GM18867 (cell line): ENCODE results near the gene MYH6.
"Not testable (repeated sequence)": the region's sequence is repeated elsewhere in the genome, so short reads cannot be mapped to it uniquely, and the experiment has no call there.

Source experiments
- ATAC-seq: cut with Tn5 transposase; IDR thresholded peaks from one replicate; pipeline ENCODE4 v1.9.1; 2021; ENCODE audit warnings: mild to moderate bottlenecking, moderate library complexity; ENCODE audit not compliant: unreplicated experiment

The MYH6 gene

DNA sequence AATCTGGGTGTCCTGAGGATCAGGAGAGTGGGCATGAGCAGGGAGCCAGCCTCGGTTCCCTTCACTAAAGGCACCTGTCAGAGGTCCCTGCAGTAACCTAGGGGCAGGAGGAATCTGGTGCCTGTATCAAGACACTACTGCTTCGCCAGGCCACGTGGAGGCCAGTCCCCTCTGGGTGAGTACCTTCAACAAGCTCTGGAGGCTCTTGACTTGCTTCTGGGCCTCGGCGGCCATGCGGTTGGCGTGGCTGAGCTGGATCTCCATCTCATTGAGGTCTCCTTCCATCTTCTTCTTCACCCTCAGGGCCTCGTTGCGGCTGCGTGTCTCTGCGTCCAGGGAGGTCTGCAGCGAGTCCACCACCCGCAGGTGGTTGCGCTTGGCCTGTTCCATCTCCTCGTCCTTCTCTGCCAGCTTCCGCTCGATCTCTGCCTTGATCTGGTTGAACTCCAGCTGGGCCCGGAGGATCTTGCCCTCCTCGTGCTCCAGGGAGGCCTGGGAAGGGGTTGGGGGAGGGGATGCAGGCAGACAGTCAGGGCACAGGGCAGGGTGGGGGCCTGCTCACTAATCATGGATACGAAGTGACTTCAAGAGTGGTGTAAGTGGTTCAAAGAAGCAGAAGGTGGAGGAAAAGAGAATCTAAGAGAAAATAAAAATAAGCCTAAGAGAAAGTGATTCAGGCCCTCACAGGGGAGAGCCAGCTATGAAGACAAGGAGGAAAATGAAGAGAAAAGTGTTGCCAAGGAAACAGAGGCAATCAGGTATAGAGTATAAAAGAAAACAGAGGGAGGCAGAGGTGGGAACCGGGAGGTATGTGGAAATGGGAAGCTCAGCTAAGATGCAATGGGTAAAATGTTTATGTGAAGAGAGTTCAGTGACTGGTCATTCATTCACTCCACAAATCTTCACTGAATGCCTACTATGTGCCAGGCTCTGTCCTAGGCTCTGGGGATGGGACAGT lies 8.0 kb upstream of the MYH6 start:
- ATAC-seq, result no peak

DNA sequence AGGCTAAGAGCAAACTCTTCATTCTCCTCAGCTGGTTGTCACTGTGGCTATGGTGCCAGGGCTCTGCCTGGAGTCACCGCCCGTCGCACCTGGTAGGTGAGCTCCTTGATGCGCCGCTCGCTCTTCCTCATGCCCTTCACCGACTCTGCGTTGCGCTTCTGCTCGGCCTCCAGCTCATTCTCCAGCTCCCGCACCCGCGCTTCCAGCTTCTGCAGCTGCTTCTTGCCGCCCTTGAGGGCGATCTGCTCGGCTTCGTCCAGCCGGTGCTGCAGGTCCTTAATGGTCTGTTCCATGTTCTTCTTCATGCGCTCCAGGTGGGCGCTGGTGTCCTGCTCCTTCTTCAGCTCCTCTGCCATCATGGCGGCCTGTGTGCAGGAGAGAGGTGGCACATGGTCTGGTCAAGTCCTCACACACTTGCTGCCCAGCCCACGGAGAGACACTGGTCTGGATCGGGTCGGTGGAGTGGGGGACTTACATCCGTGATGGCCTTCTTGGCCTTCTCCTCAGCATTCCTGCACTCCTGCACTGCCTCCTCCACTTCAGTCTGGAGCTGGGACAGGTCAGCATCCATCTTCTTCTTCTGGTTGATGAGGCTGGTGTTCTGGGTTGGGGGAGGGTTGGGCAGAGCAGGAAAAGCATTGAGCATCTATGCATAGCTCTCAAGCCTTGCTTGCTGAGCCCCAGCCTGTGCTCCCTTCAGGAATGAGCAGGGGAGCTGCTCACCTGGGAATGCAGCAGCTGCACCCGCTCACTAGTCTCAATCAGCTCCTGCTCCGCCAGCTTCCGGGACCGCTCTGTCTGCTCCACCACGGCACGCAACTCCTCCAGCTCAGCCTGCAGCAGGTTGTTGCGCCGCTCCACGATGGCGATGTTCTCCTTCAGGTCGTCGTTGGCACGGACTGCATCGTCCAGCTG lies 7.1 kb upstream of the MYH6 start:
- no peak for ATAC-seq

DNA sequence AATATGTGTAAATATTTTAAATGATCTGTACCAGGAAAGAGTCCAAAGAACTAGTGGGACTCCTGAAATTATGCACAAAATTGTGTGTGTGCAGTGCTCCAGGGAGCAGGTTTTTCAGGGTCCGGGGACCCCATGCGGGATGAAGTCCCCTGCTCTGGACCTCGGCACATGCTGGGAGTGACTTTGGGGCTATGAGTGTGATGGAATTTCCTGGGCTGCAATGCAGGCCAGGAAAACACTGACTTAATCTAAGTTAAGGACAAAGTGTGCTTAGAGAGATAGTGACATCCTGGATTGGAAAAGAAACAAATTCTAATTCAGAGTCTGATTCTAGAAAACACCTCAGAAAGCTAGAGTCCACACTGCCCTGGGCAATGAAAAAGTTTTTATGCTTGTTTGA lies 6.2 kb upstream of the MYH6 start:
- no peak for ATAC-seq

DNA sequence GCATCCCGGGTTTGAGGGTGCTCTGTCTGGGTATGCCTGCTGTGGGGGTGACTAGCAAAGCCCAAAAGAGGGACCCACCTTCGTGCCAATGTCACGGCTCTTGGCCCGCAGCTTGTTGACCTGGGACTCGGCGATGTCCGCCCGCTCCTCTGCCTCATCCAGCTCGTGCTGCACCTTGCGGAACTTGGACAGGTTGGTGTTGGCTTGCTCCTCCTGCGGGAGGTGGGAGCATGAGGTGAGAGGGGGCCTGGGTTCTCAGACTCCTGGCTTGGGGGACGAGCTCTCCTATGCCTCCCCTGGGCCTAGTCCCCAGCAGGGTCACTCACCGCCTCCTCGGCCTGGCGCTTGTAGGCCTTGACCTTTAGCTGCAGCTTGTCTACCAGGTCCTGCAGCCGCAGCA lies 5.6 kb upstream of the MYH6 start:
- no peak for ATAC-seq

DNA sequence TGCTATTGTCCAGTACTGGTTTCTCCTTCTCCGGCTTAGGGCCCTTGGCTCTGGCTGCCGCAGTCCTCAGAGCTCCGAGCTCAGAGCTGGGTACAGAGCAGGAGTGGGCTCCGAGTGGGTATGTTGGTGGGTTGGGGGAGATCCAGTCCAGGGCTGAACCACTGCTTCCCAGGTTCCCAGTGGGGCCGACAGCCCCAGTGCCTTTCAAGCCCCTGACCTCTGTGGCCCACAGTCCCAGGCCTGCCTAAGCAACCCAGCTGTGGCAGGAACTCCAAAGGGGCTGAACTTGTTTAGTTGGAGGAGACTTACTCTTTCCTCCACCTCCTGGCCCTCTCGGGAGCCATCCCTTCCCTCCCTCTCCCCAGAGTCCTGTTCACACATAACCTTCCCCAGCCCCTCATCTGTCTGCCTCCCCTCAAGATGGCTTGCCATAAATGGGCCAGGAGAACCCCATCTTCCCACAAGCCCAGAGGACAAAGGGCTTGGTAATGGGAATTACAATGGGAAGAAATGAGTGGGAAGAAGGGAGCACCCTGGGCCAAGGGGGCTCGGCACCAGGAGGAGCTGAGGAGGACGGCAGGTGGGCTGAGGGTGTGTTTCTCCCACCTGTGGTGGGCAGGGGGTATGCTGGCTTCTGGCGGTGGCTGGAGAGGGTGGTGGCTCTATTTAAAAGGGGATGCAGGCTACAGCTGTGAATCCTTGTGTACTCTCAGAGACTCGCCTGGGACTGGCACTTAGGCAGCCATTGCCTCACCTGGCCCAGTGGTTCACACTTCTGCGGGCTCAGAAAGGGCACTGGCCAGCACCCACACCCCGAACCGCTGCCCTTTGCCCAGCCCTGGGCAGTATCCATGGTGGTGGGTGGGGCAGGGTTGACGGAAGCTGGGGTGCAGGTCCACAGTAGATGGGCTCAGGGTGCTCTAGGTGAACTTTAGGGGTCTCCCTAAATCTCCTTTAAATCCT lies 3.8 kb upstream of the MYH6 start:
- ATAC-seq, result no peak

DNA sequence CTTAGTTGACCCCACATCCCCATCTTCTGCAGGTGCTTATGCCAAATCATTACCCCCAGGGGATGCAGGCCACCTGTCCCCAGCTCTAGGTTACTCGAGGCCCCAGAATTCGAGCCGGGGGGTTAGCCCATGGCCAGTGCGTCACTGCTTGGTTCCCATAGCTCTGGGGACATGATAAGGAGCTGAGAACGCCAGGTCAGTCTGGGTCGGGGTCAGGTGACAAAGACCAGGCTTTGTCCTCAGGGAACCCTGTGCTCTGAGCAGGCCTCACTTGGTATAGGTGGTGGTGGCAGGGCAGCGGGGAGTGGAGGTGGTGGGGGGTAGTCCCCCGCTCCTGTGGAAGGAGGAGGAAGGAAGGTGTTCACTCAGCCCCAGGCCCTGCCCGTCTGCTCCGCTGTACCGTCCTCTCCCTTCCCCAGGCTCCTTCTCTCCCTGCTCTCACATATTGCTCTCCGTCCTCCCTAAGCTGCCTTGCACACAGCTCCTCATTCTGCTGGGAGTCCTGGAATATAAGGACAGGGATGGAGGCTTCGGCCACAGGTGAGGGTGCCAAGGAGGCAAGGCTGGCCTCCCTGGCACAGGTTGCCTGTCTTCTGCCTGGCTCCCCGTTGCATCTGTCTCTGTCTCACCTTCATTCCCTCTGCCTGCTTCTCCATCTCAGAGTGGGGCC lies 2.0 kb upstream of the MYH6 start:
- ATAC-seq, result no peak

DNA sequence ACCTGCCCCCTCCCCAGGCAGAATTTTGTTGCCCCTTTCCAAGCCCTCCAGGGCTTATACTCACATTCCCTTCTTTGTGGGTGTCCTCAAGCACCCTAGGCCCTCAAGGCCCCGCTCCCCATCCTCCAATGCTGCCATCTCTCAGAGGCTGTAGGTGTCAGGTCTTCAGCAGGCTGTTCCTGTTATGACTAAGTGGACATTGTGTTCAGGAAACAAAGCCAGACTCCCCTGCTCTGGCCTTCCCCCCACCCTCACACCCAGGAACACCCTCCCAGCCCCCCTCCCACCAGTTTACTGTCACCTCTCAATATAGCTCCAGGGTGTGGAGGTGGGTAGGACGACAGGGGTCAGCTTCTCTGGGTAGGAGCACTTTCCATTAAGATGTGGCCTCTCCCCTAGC lies 1.4 kb upstream of the MYH6 start:
- no peak for ATAC-seq

DNA sequence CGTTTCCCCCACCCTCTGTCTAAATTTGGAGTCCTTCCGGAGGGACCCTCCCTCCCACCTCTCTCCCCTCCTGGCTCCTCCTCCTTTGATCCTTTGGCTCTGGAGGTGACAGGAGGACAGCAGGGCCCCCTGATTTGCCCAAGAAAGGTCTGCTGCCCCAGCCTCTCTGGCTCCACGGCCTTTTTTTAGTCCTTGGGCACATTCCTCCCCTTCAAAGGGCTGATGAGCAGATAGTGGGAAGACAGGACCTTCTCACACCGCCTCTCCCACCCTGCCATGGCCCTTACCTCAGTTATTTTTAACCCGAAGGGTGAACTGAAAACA lies 196 bp upstream of the MYH6 start:
- ATAC-seq, result no peak

DNA sequence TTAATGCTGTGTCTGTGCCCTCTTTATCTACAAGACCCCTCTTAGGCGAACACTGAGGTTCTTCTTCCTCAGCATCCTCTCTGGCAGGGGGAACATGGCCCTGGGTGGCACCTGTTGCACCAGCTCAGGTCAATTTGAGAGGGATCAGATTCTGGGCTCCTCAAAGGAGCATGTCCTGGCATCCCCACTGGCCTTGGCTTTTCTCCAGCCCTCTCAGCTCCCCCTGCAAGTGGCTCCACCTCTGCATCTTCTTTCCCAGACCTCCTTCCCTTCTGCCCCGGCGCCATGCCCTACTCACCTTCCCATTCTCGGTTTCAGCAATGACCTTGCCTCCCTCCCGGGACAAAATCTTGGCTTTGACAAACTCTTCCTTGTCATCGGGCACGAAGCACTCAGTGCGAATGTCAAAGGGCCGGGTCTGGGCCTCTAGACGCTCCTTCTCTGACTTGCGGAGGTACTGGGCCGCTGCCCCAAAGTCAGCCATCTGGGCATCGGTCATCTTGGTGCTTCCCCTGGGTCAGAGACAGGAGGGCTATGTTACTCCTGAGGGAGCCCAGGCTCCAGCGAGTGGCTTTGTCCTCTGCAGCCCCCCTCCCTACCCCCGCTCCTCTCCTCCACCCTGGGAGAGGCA lies 1.2 kb downstream of the MYH6 start:
- ATAC-seq, result no peak

DNA sequence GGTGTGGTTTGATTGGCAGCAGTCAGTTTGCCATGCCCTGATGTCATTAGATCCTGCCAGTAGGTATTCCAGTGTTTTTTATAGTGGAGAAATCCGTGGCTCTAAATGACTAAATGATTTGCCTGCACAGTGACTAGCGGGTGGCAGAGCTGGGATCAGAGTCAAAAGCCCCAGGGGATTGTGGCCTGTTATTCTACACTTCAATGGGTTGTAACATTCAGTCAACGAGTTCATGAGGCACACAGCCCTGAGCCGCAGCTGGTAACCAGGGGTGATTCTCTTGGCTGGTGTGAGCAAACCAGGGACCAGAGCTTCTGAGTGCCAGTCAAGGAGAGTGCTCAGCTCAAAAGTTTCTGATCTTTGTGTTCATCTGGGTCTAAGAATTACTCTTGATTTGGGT lies 1.8 kb downstream of the MYH6 start:
- ATAC-seq, result no peak

DNA sequence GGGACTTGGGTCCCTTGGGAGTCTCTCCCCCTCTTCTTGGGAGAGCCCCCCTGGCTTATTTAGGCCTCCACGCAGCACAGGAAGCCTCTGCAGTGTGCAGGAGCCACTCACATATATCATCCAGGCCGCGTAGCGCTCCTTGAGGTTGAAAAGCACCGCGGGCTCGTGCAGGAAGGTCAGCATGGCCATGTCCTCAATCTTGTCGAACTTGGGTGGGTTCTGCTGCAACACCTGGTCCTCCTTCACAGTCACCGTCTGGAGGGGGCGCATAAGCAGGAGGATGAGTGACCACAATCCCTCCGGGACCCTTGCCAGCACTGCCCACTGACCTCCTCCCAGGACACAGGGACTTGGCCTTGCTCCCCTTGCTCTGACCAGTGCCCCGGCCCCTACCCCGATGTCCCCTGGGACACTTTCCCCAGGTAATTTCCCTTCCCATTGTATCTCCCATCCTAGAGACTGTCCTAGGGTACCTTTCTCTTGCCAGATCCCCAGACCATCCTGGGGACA lies 2.5 kb downstream of the MYH6 start:
- no peak for ATAC-seq

DNA sequence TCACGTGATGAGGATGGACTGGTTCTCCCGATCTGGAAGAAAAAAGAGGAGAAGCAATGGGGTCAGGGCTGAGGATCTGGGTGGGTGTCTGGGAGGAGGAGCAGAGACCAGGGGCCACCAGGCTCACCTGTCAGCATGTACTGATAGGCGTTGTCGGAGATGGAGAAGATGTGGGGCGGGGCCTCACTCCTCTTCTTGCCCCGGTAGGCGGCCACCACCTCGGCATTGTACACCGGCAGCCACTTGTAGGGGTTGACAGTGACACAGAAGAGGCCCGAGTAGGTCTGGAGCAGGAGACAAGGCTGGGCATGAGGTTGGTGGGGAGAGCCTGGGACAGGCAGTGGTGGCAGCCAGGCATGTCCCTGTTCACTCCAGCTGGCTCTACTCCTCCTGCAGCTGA lies 3.0 kb downstream of the MYH6 start:
- no peak for ATAC-seq

DNA sequence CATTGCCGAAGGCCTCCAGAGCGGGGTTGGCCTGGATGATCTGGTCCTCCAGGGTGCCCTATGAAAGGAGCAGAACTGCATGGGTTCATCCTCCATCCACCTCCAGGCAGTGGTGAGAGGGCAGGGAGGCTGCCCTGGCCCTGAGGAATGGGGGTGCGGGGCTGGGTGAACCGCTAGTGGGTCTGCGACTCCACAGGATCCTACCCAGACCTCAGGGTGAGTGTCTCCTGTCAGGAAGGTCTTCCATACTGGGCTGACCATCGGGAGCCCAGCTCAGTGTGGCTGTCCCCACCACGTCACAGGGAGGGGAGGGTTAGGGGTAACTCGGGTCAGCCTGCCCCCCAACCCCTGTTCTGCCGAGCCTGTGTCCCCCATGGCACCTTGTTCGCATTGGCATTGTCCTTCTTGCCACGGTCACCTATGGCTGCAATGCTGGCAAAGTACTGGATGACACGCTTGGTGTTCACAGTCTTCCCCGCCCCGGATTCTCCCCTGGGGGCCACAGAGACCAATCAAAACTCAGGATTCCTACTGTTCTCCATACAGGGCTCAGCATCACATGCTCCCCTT lies 3.7 kb downstream of the MYH6 start:
- ATAC-seq, result no peak

DNA sequence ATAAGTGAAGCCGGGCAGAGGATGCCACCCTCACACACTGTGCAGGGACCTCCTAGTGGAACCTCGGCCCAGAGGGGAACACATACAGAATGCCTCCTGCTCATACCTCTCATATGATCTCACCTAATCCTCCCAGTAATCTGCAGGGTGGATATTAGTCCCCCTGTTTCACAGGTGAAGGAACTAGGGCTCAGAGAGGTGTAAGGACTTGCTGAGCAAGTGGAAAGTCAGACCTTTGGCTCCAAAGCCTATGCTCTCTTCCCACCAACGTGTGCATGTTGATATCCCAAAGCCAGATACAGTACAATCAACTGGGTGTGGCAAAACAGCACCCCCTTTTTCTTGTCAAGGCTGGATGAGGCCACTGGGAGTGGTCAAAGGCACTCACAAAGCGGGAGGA lies 4.2 kb downstream of the MYH6 start:
- no peak for ATAC-seq

DNA sequence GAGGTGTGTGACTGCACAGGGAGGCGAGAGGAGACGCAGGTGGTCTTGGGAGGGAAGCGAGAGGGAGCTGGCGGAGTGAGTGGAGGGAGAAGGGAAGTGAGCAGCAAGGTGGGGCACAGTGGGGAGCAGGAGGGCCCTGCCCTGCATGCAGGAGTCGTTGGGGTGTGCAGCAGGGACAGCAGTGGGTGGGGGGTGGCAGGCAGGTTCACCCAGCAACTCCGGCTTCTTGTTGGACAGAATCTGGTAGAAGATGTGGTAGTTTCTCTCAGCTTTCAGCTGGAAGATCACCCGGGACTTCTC lies 5.0 kb downstream of the MYH6 start:
- no peak for ATAC-seq

DNA sequence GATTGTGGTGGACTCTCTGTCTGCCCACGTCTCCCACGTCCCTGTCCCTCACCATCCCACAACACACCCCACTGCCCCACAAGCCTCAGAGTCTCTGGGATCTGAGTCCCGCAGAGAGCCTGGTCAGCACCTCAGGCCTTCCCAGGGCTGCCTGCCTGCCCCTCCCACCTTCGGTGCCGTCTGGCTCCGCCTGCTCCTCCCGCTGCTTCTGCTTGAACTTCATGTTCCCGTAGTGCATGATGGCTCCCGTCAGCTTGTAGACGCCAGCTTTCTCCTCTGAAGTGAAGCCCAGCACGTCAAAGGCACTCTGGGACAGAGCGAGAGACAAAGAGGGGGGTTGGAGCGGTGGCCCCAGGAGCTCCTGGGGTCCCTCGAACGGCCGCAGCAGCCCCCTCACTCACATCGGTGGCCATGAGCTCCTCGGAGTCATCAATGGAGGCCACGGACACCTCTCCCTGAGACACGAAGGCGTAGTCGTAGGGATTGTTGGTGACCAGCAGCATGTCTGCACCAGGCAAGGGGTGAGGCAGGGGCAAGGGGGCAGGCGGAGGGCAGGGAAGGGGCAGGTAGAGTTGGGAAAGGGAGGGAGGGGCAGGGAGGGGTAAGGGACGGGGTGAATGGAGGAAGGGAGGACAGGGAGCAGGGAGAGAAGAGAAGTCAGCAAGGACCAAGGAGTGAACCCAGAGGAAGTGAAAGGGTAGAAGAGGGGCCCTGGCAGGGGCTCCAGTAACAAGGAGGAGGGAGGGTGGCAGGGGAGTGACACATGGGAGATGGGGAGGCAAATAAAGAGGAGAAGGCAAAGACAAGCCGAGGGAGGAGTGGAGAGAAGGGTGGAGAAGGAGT lies 5.6 kb downstream of the MYH6 start:
- no peak for ATAC-seq

DNA sequence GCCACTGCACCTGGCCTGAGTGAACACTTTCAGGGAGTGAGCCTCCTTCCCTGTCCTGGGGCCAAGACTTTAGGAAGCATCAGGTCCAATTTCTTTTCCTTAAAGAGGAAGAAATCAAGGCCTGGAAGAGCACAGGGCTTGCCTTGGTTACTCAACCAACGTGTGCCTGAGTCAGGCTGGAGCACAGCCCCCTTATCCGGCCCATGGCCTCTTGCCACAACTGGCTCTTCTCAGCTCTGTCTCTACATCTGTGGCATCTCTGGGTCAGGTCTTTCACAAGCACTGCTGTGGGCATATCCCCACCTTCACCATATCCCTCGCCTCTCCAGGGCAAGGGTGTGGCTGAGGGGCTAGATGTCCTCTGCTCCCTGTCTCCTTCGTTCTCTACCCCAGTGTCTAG lies 6.8 kb downstream of the MYH6 start:
- ATAC-seq, result no peak

DNA sequence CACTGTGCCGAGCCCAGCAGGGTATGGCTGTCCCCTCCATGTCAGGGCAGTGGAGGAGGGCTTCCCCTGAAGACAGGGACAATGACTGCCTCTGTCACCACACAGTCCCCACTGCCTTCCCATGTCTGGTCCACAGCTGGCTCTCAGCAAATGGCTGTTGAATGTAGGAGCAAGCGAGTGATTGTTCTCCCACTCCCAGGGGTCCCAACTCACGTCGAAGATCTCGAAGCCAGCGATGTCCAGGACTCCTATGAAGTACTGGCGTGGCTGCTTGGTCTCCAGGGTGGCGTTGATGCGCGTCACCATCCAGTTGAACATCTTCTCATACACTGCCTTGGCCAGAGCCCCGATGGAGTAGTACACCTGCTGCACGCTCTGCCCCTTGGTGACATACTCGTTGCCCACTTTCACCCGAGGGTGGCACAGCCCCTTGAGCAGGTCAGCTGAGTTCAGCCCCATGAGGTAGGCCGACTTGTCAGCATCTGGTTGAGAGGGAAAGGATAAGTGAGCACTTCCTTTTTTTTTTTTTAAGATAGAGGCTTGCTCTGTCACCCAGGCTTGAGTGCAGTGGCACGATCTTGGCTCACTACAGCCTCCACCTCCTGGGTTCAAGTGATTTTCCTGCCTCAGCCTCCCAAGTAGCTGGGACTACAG lies 7.5 kb downstream of the MYH6 start:
- ATAC-seq, result not testable (repeated sequence)
